Endodermal cell (in vitro differentiated cells): ENCODE results near the gene SPOP. TPM values are rescaled to one million over a fixed set of nuclear protein-coding genes. Genes with fewer than 3 reads are reported as not detected.

Experiments
- DNase-seq: peaks from one replicate; pipeline ENCODE4 v3.0.0-alpha.2; 2017
- H3K27ac ChIP-seq: 2 replicates; pipeline ENCODE4 v1.5.1; 2013; ENCODE audit warnings: mild to moderate bottlenecking, low read depth, low read length, moderate library complexity
- H3K27me3 ChIP-seq: 2 replicates; pipeline ENCODE4 v1.6.1; 2013; ENCODE audit warnings: mild to moderate bottlenecking, low read length, moderate library complexity; ENCODE audit not compliant: insufficient read depth, control insufficient read depth, poor library complexity, severe bottlenecking
- H3K36me3 ChIP-seq: 2 replicates; pipeline ENCODE4 v1.7.0; 2013; ENCODE audit warnings: mild to moderate bottlenecking, low read length, moderate library complexity; ENCODE audit not compliant: control insufficient read depth, insufficient read depth
- H3K4me1 ChIP-seq: one replicate; pipeline ENCODE4 v1.7.0; 2013; ENCODE audit warnings: low read length; ENCODE audit not compliant: control insufficient read depth, insufficient read depth
- H3K4me3 ChIP-seq: 2 replicates; pipeline ENCODE4 v1.5.1; 2013; ENCODE audit warnings: mild to moderate bottlenecking, low read length, moderate library complexity
- H3K9ac ChIP-seq: 2 replicates; pipeline ENCODE4 v1.6.1; 2013; ENCODE audit warnings: mild to moderate bottlenecking, low read length, moderate library complexity; ENCODE audit not compliant: poor library complexity, severe bottlenecking; ENCODE audit errors: extremely low read depth
- H3K9me3 ChIP-seq: 2 replicates; pipeline ENCODE4 v1.6.1; 2013; ENCODE audit warnings: mild to moderate bottlenecking, low read length, moderate library complexity; ENCODE audit not compliant: control insufficient read depth
- H3K27ac Mint-ChIP-seq: 2 replicates; pipeline ENCODE4 v1.8.0; 2020; ENCODE audit warnings: mixed read lengths
- H3K27me3 Mint-ChIP-seq: 2 replicates; pipeline ENCODE4 v1.8.0; 2021; ENCODE audit warnings: mild to moderate bottlenecking, mixed read lengths; ENCODE audit not compliant: insufficient read depth
- H3K36me3 Mint-ChIP-seq: 2 replicates; pipeline ENCODE4 v1.8.0; 2020; ENCODE audit warnings: low read depth, mixed read lengths
- H3K4me1 Mint-ChIP-seq: 2 replicates; pipeline ENCODE4 v1.8.0; 2020; ENCODE audit warnings: mixed read lengths
- H3K4me3 Mint-ChIP-seq: 2 replicates; pipeline ENCODE4 v1.8.0; 2020; ENCODE audit warnings: mild to moderate bottlenecking, moderate library complexity, mixed read lengths
- H3K9me3 Mint-ChIP-seq: 2 replicates; pipeline ENCODE4 v1.8.0; 2020; ENCODE audit warnings: mild to moderate bottlenecking, mixed read lengths
- CTCF ChIP-seq: fragments of 200-600 bp; sonication (generic); conservative IDR thresholded peaks from 2 replicates; pipeline ENCODE4 v1.5.0; 2021; ENCODE audit warnings: antibody characterized with exemption, mild to moderate bottlenecking
- WGBS, 2 experiments: methylation state at CpG; one replicate each; pipeline versions ENCODE4 v1.1.5 to v1.1.7; 2013; ENCODE audit warnings: missing lambda C conversion rate in 2 of 2, mixed read lengths in 1 of 2; ENCODE audit not compliant: insufficient coverage in 1 of 2, insufficient read length in 1 of 2; 5-methylcytosine and 5-hydroxymethylcytosine counted together
- total RNA-seq, 2 donors: library from RNA; stranded (reverse); fragmentation: NEBNext Ultra II Directional in 1 of 2; extraction: Animal tissue kit (Norgen Biotek cat#: 25700) in 1 of 2; gene quantifications; 2 replicates in 1 of 2; 3 replicates in 1 of 2; pipeline ENCODE4 v1.2.1, GENCODE V29; 2021

The SPOP gene
- total RNA-seq, 2 donors from 2014 or later, result 39.9 to 41.3 TPM

- H3K9ac ChIP-seq, result no peak overlapping the region
- DNase-seq, result no peak
- H3K27me3 ChIP-seq, result no peaks in the 10 kb centered on the region
- H3K36me3 Mint-ChIP-seq, result no peaks in the 10 kb centered on the region
- no peaks in the 10 kb centered on the region for H3K4me1 ChIP-seq
- H3K9me3 Mint-ChIP-seq, result no peaks in the 10 kb centered on the region
- no peak overlapping the region for H3K4me3 Mint-ChIP-seq
- no peak overlapping the region for H3K27ac Mint-ChIP-seq
- no peaks in the 10 kb centered on the region for H3K9me3 ChIP-seq
- H3K4me3 ChIP-seq, result no peak overlapping the region
- no peak for TF ChIP-seq CTCF
- no peak overlapping the region for H3K27ac ChIP-seq
- H3K4me1 Mint-ChIP-seq, result no peaks in the 10 kb centered on the region
- no peaks in the 10 kb centered on the region for H3K36me3 ChIP-seq
- H3K27me3 Mint-ChIP-seq, result peaks cover 3% of the 10 kb centered on the region
- WGBS, 2 experiments, result 98 to 100% methylated on average over 3 to 4 of the region's 4 CpGs
Measured at GRCh38 chr17:49583889-49584288, 94.0 kb downstream of the SPOP start.

- no peak for DNase-seq
- Histone ChIP-seq H3K27me3 (peaks cover 3% of the 10 kb centered on the region), H3K9me3 (no peaks in the 10 kb centered on the region), H3K36me3 (no peaks in the 10 kb centered on the region), H3K4me3 (no peak overlapping the region), H3K4me1 (no peaks in the 10 kb centered on the region), H3K9ac (no peak overlapping the region), H3K27ac (no peak overlapping the region)
- TF ChIP-seq CTCF, result no peak
- no peaks in the 10 kb centered on the region for H3K9me3 Mint-ChIP-seq
- H3K4me1 Mint-ChIP-seq, result no peaks in the 10 kb centered on the region
- H3K27ac Mint-ChIP-seq, result no peak overlapping the region
- WGBS, 2 experiments, result 91 to 100% methylated on average over 3 to 5 of the region's 5 CpGs
- H3K4me3 Mint-ChIP-seq, result no peak overlapping the region
- H3K36me3 Mint-ChIP-seq, result no peaks in the 10 kb centered on the region
- H3K27me3 Mint-ChIP-seq, result peaks cover 10% of the 10 kb centered on the region
Measured at GRCh38 chr17:49583226-49583625, 94.7 kb downstream of the SPOP start.

GRCh38 chr17:49582789-49583188 is 95.1 kb downstream of the SPOP start:
- 77 to 82% methylated on average over 3 to 8 of the region's 8 CpGs for WGBS, 2 experiments
- Histone ChIP-seq H3K27ac (no peak overlapping the region), H3K4me1 (no peaks in the 10 kb centered on the region), H3K36me3 (no peaks in the 10 kb centered on the region), H3K27me3 (peaks cover 7% of the 10 kb centered on the region), H3K4me3 (no peak overlapping the region), H3K9me3 (no peaks in the 10 kb centered on the region), H3K9ac (no peak overlapping the region)
- no peak for TF ChIP-seq CTCF
- no peaks in the 10 kb centered on the region for H3K36me3 Mint-ChIP-seq
- no peaks in the 10 kb centered on the region for H3K4me1 Mint-ChIP-seq
- H3K27ac Mint-ChIP-seq, result no peak overlapping the region
- H3K4me3 Mint-ChIP-seq, result no peak overlapping the region
- peaks cover 14% of the 10 kb centered on the region for H3K27me3 Mint-ChIP-seq
- no peak for DNase-seq
- no peaks in the 10 kb centered on the region for H3K9me3 Mint-ChIP-seq
